HUES64 (cell line): ENCODE measurements around the gene ZNF432.
"Not testable (repeated sequence)": the region's sequence is repeated elsewhere in the genome, so short reads cannot be mapped to it uniquely, and the experiment has no call there.

Experiments
- H3K27ac ChIP-seq: 2 replicates; pipeline ENCODE4 v1.7.0; 2013; ENCODE audit warnings: low read depth, low read length, inconsistent platforms
- H3K27me3 ChIP-seq: 2 replicates; pipeline ENCODE4 v1.6.1; 2013; ENCODE audit warnings: mild to moderate bottlenecking, low read length; ENCODE audit not compliant: insufficient read depth
- H3K36me3 ChIP-seq: 2 replicates; pipeline ENCODE4 v1.6.1; 2013; ENCODE audit warnings: mild to moderate bottlenecking, low read length; ENCODE audit not compliant: insufficient read depth
- H3K4me1 ChIP-seq: 2 replicates; pipeline ENCODE4 v1.6.1; 2013; ENCODE audit warnings: mild to moderate bottlenecking, low read length, moderate library complexity; ENCODE audit not compliant: insufficient read depth
- H3K4me3 ChIP-seq: 2 replicates; pipeline ENCODE4 v1.5.1; 2013; ENCODE audit warnings: mild to moderate bottlenecking, low read length, moderate library complexity
- H3K9ac ChIP-seq: 2 replicates; pipeline ENCODE4 v1.6.1; 2013; ENCODE audit warnings: mild to moderate bottlenecking, low read depth, low read length
- H3K9me3 ChIP-seq: 2 replicates; pipeline ENCODE4 v1.6.1; 2013; ENCODE audit warnings: low read depth, low read length; ENCODE audit not compliant: insufficient read depth
- WGBS: fragments of 150-250, 120-280 bp; methylation state at CpG from one replicate; pipeline ENCODE4 v1.1.7; 2013; ENCODE audit warnings: missing lambda C conversion rate; 5-methylcytosine and 5-hydroxymethylcytosine counted together

Gene ZNF432

DNA sequence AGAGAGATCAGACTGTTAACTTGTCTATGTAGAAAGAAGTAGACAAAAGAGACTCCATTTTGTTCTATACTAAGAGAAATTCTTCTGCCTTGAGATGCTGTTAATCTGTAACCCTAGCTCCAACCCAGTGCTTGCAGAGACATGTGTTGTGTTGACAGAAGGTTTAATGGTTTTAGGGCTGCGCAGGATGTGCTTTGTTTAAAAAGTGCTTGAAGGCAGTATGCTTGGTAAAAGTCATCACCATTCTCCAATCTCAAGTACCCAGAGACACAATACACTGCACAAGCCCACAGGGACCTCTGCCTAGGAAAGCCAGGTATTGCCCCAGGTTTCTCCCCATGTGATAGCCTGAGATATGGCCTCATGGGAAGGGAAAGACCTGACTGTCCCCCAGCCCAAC is 3.1 kb upstream of the ZNF432 start:
- not testable (repeated sequence) for H3K27ac ChIP-seq, H3K9me3 ChIP-seq, H3K4me3 ChIP-seq, H3K4me1 ChIP-seq, H3K27me3 ChIP-seq, H3K9ac ChIP-seq, H3K36me3 ChIP-seq
- WGBS = no CpG with 5 or more reads among the region's 1 CpG

DNA sequence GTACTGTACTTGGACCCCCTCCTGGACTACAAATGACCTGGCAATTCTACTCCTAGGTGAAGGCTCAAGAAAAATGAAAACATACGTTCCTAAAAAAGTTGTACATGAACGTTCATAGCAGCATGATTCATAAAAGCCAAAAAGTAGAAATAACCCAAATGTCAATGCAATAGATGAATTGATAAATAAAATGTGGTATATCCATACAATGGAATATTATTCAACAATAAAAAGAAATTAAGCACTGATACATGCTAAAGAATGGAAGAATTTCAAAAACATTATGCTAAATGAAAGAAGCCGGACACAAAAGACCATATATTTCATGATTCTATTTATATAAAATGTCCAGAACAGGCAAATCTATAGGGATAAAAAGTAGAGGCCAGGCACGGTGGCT is 9.5 kb downstream of the ZNF432 start:
- 97% methylated on average over 3 of the region's 4 CpGs for WGBS
- Histone ChIP-seq H3K9me3 (peaks cover 54% of the 10 kb centered on the region), H3K4me1 (no peaks in the 10 kb centered on the region)

DNA sequence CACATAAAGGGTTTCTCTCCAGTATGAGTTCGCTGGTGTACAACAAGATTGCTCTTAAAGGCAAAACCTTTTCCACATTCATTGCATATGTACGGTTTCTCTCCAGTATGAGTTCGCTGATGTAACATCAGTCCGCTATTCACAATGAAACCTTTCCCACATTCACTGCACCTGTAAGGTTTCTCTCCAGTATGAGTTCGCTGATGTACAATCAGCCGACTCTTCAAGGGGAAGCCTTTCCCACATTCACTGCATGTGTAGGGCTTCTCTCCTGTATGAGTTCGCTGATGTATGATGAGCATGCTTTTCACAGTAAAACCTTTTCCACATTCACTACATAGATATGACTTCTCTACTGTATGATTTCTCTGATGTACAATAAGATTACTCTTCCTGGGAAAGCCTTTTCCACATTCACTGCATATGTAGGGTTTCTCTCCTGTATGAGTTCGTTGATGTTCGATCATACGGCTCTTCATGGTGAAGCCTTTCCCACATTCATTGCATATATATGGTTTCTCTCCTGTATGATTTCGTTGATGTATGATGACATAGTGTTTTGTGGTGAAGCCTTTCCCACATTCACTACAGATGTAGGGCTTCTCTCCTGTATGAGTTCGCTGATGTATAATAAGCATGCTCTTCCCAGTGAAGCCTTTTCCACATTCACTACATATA is 14.4 kb downstream of the ZNF432 start:
- no peak overlapping the region for H3K9ac ChIP-seq
- H3K9me3 ChIP-seq = peaks cover 76% of the 10 kb centered on the region
- no peaks in the 10 kb centered on the region for H3K27me3 ChIP-seq
- H3K36me3 ChIP-seq = peaks cover 82% of the 10 kb centered on the region
- H3K4me1 ChIP-seq = no peaks in the 10 kb centered on the region
- H3K27ac ChIP-seq = no peak overlapping the region
- 96% methylated on average over 11 of the region's 12 CpGs for WGBS
- peak overlapping the region; percentile 22 for H3K4me3 ChIP-seq

More for the DNA sequence above, 9.5 kb downstream of the ZNF432 start:
- H3K9ac ChIP-seq = no peak overlapping the region
- peaks cover 85% of the 10 kb centered on the region for H3K36me3 ChIP-seq
- no peaks in the 10 kb centered on the region for H3K27me3 ChIP-seq
- H3K4me3 ChIP-seq = no peak overlapping the region
- H3K27ac ChIP-seq = no peak overlapping the region

DNA sequence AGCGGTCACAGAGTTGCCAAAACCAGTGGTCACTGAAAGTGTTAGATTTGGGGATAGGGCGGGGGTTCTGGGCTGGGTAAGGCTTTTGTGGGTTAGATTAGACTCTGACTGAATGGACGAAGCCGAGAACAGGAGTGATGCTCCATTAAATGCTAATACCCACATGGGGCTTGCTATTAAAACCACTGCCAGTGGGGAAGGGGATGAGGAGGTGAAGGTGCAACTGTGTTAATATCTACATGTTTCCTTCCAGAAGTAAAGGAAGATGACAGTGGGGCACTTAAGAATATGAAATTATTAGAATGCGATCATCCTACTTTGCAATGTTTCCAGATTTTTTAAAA is 19.9 kb downstream of the ZNF432 start:
- Histone ChIP-seq H3K27me3 (no peaks in the 10 kb centered on the region), H3K4me1 (no peaks in the 10 kb centered on the region; the same call in 1 of the 2 replicates), H3K9ac (peak overlapping the region; percentile 96), H3K36me3 (peaks cover 52% of the 10 kb centered on the region), H3K27ac (peak overlapping the region; percentile 94), H3K9me3 (peaks cover 34% of the 10 kb centered on the region), H3K4me3 (peak overlapping the region; percentile 91)
- WGBS = under 1% methylated on average over 4 of the region's 5 CpGs

DNA sequence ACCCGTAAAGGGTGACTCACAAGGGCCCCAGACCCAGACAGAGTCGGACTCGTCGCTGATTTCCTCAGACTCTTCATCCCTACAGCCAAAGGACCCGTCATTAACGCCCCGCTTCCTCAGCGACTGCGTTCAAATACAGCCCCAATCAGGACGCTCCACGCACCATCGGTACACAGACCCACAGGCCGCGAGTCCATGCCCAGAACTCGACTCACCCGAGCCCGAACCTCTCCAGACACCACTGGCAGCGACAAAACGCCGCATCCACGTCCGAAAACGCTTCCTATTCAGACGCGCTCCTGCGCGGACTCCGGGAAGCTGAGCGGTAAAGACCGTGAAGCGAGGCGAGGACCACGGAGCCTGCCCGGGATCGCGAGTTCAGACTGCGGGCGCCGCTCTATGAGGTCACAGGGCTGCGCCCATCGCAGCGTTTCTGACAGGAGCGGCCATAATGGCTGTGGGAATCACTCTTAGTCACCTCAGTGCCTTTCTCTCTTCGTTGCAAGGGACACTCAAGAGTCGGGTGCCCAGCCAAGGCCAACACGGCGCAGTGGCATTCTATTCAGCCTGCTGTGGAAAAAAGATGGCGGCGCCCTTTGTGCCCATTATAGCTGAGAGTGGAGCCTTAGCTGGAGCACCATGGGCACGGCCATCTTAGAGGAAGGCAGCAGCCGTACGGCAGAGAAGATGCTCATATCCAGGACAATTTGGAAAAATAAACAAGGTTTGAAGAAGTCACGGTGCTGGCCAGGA is 20.4 kb downstream of the ZNF432 start, which contains the start of gene ZNF614:
Gene ZNF614, minus strand, starts transcription at position 353 of the 753 bp plus-strand sequence. CDS start 2,634 bp downstream, outside the sequence.
- peaks cover 34% of the 10 kb centered on the region for H3K9me3 ChIP-seq
- H3K4me1 ChIP-seq = no peaks in the 10 kb centered on the region; the same call in 1 of the 2 replicates
- no peaks in the 10 kb centered on the region for H3K27me3 ChIP-seq
- peak within 1 kb of the TSS; percentile 94 for H3K27ac ChIP-seq
- H3K4me3 ChIP-seq = peak within 1 kb of the TSS; percentile 91
- peak within 1 kb of the TSS; percentile 96 for H3K9ac ChIP-seq
- peaks cover 52% of the 10 kb centered on the region for H3K36me3 ChIP-seq
- under 1% methylated on average over 53 of the region's 53 CpGs for whole genome bisulfite sequencing

DNA sequence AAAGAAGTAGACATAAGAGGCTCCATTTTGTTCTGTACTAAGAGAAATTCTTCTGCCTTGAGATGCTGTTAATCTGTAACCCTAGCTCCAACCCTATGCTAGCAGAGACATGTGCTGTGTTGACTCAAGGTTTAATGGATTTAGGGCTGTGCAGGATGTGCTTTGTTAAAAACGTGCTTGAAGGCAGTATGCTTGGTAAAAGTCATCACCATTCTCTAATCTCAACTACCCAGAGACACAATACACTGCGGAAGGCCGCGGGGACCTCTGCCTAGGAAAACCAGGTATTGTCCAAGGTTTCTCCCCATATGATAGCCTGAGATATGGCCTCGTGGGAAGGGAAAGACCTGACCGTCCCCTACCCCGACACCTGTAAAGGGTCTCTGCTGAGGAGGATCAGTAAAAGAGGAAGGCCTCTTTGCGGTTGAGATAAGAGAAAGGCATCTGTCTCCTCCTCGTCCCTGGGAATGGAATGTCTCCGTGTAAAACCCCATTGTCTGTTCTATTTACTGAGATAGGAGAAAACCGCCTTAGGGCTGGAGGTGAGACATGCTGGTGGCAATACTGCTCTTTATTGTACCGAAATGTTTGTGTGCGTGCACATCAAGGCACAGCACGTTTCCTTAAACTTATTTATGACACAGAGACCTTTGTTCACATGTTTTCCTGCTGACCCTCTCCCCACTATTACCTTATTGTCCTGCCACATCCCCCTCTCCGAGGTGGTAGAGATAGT is 22.2 kb downstream of the ZNF432 start:
- Histone ChIP-seq H3K9me3 (peaks cover 27% of the 10 kb centered on the region), H3K36me3 (peaks cover 49% of the 10 kb centered on the region), H3K27ac (peak overlapping the region; percentile 9; the same call in 1 of the 2 replicates), H3K4me3 (peak overlapping the region; percentile 91)
- 90% methylated on average over 15 of the region's 15 CpGs for WGBS
- H3K4me1 ChIP-seq, H3K27me3 ChIP-seq, H3K9ac ChIP-seq: not testable (repeated sequence)

- H3K27me3 ChIP-seq, H3K4me1 ChIP-seq, H3K27ac ChIP-seq, H3K4me3 ChIP-seq, H3K9ac ChIP-seq: not testable (repeated sequence)
- WGBS = 93% methylated on average over 4 of the region's 4 CpGs
- peaks cover 63% of the 10 kb centered on the region for H3K36me3 ChIP-seq
- peaks cover 21% of the 10 kb centered on the region; the same call in 1 of the 2 replicates for H3K9me3 ChIP-seq
These were observed 24.2 kb downstream of the ZNF432 start for GRCh38 chr19:52024478-52024877.

GRCh38 chr19:52022193-52022592 is 26.4 kb downstream of the ZNF432 start:
- Histone ChIP-seq H3K4me1 (no peaks in the 10 kb centered on the region), H3K27ac (no peak overlapping the region), H3K27me3 (no peaks in the 10 kb centered on the region), H3K36me3 (peaks cover 86% of the 10 kb centered on the region), H3K9ac (no peak overlapping the region), H3K4me3 (no peak overlapping the region), H3K9me3 (peaks cover 21% of the 10 kb centered on the region; the same call in 1 of the 2 replicates)
- WGBS = 96% methylated on average over 14 of the region's 15 CpGs

DNA sequence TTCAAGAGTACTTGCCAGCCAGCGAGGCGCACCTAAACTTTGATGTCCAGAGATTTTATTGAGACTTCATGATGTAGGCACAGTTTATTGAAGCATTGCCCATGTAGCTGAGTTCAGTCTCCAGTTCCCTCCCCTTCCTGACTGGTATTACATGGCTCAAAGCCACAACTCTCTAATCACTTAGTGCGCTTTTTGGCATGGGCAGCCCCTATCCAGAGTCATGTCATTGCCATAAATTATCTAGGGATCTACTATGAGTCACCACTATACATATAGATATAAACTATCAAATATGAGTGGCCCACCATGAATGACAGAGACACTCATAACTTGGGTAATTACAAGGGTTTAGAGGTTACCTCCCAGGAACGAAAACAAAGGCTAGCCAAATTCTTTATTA is 28.1 kb downstream of the ZNF432 start:
- Histone ChIP-seq H3K4me3 (no peak overlapping the region), H3K4me1 (no peaks in the 10 kb centered on the region), H3K27ac (no peak overlapping the region), H3K9ac (no peak overlapping the region), H3K36me3 (peaks cover 98% of the 10 kb centered on the region), H3K27me3 (no peaks in the 10 kb centered on the region), H3K9me3 (peaks cover 21% of the 10 kb centered on the region; the same call in 1 of the 2 replicates)
- WGBS = 98% methylated on average over 4 of the region's 4 CpGs

DNA sequence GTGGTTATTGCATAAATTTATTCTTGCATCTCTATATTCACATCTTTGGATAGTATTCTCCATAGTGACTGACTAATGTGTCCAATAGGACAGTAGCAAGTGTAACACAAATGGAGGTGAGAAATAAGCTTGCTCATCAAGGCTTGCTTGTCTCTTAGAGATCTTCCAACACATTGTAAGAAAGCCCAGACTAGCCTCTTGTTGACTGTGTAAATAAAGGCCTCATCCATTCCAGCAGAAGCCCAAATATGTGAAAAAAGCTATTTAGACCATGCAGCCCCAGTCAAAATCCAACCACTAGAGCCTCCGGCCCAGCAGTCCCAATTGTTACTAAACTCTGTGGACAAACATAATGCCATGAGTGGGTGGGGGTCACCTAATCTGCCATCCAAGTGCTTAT is 38.0 kb downstream of the ZNF432 start:
- H3K4me1 ChIP-seq = peaks cover 4% of the 10 kb centered on the region
- H3K27ac ChIP-seq = no peak overlapping the region
- peaks cover 31% of the 10 kb centered on the region for H3K36me3 ChIP-seq
- 100% methylated on average over 1 of the region's 1 CpG for WGBS
- peaks cover 3% of the 10 kb centered on the region; the same call in 1 of the 2 replicates for H3K9me3 ChIP-seq
- H3K4me3 ChIP-seq = no peak overlapping the region
- H3K9ac ChIP-seq = no peak overlapping the region
- H3K27me3 ChIP-seq = no peaks in the 10 kb centered on the region
